BJ (cell line): ENCODE data around the gene SHOC2. TPM values are rescaled to one million over a fixed set of nuclear protein-coding genes. Genes with fewer than 3 reads are reported as not detected.

ENCODE experiments used
- CTCF ChIA-PET: fragments of 350-600 bp; formaldehyde crosslinking; extraction: SDS; loops from one replicate; lab custom pipeline; 2021; ENCODE audit warnings: antibody characterized with exemption, inconsistent platforms; lab: Yijun Ruan, JAX
- POLR2A ChIA-PET: fragments of 300-600 bp; sonication (Branson Sonifier 250); formaldehyde crosslinking; extraction: SDS; loops from one replicate; lab custom pipeline; 2021; ENCODE audit warnings: antibody characterized with exemption; lab: Charles Lee
- DNase-seq: peaks from one replicate; pipeline ENCODE4 v3.0.0-alpha.2; 2011; ENCODE audit warnings: low read depth
- H3K27me3 ChIP-seq: 2 replicates; pipeline ENCODE4 v1.6.0; 2011; ENCODE audit warnings: low read length; ENCODE audit not compliant: control insufficient read depth, insufficient read depth
- H3K36me3 ChIP-seq: 2 replicates; pipeline ENCODE4 v1.5.1; 2011; ENCODE audit warnings: low read length; ENCODE audit not compliant: control insufficient read depth, insufficient read depth
- H3K4me3 ChIP-seq: 2 replicates; pipeline ENCODE4 v1.5.1; 2011; ENCODE audit warnings: low read depth, mild to moderate bottlenecking, control low read depth, low read length
- polyA plus RNA-seq: library from polyadenylated mRNA; depleted of rRNA; stranded (reverse); fragments of >200 nt; gene quantifications from 2 replicates; pipeline ENCODE4 v1.2.3, GENCODE V29; 2011
- TF ChIP-seq, protein P1 (sequence below): IDR thresholded peaks from 2 replicates; pipeline ENCODE4 v1.5.1; 2011; ENCODE audit warnings: low read depth, mild to moderate bottlenecking, control low read depth, inconsistent platforms, low read length, moderate library complexity; ENCODE audit not compliant: insufficient read depth

SHOC2 gene
- polyA plus RNA-seq, 1 experiment: 14.7 TPM

DNA sequence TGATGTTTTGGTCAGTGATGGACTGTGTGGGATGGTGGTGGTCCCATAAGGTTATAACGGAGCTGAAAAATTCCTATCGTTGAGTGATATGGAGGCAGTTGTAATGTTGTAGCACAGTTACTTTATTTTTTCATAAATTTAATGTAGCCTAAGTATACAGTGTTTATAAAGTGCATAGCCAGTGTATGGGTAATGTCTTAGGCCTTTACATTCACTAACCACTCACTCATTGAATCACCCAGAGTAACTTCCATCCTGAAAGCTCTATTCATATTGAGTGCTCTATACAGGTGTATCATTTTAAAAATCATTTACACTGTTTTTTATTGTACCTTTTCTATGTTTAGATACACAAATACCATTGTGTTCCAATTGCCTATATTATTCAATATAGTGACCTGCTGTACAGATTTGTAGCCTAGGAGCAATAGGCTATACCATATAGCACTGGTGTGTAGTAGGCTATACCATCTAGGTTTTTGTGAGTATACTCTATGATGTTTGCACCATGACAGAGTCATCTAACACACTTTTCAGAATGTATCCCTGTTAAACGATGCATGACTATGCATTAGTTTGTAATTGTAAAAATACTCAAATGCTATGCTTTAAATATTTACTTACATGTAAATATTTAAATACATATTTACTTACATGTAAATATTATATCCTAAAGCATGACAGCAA is 26.7 kb upstream of the SHOC2 start:
- POLR2A ChIA-PET: no interaction called here
- Histone ChIP-seq H3K27me3 (no peaks in the 10 kb centered on the region), H3K4me3 (no peak overlapping the region), H3K36me3 (peaks cover 2% of the 10 kb centered on the region; the same call in 1 of the 2 replicates)
- CTCF ChIA-PET: interaction anchor here (0.9 to 5.3 kb wide), 8 partner anchors 10 to 1245 kb away, joined by 3 to 27 read pairs (median 6); no protein-coding TSS in a partner anchor
- TF ChIP-seq, protein P1, sequence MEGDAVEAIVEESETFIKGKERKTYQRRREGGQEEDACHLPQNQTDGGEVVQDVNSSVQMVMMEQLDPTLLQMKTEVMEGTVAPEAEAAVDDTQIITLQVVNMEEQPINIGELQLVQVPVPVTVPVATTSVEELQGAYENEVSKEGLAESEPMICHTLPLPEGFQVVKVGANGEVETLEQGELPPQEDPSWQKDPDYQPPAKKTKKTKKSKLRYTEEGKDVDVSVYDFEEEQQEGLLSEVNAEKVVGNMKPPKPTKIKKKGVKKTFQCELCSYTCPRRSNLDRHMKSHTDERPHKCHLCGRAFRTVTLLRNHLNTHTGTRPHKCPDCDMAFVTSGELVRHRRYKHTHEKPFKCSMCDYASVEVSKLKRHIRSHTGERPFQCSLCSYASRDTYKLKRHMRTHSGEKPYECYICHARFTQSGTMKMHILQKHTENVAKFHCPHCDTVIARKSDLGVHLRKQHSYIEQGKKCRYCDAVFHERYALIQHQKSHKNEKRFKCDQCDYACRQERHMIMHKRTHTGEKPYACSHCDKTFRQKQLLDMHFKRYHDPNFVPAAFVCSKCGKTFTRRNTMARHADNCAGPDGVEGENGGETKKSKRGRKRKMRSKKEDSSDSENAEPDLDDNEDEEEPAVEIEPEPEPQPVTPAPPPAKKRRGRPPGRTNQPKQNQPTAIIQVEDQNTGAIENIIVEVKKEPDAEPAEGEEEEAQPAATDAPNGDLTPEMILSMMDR: no peak
- no peak for DNase-seq

DNA sequence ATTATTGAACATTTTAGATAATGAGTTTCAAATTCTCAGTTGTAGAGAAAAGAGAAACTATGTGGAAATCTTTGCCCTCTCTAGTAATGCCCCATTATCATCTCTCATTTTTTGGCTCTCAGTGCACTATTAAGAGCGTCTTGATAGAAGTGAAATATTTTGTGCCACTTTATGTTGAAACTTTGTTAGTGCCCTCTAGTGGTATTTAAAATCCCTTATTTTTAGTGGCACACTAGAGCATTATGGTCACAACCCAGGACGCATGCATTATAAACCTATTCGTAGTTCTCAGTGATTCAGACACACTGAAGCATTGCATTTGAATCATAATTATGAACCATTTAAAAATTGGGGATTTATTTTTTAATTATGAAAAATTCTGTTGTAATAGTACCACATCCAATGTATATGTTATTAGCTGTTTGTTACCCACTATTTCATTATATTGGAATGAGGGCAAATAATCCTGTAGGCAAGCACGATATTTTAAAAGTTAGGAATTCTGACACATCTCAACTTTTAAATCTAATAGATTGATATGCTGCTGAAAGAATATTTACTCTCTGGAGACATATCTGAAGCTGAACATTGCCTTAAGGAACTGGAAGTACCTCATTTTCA is 25.7 kb upstream of the SHOC2 start:
- TF ChIP-seq, protein P1: peak; percentile 48
- POLR2A ChIA-PET: no interaction called here

GRCh38 chr10:110897184-110897583 is 22.2 kb upstream of the SHOC2 start:
- ChIA-PET CTCF (interaction anchor here (1.1 to 5.3 kb wide), 5 partner anchors 10 to 287 kb away, joined by 3 to 27 read pairs (median 4); no protein-coding TSS in a partner anchor), POLR2A (interaction anchor here (0.5 to 0.8 kb wide), 2 partner anchors 10 to 38 kb away, joined by 3 to 4 read pairs; no protein-coding TSS in a partner anchor)
- TF ChIP-seq, protein P1: no peak
- H3K4me3 ChIP-seq: no peak overlapping the region
- H3K36me3 ChIP-seq: peaks cover 2% of the 10 kb centered on the region; the same call in 1 of the 2 replicates
- no peak for DNase-seq
- H3K27me3 ChIP-seq: no peaks in the 10 kb centered on the region

More for the DNA sequence above, 25.7 kb upstream of the SHOC2 start:
- H3K36me3 ChIP-seq: peaks cover 2% of the 10 kb centered on the region; the same call in 1 of the 2 replicates
- CTCF ChIA-PET: interaction anchor here (0.6 to 5.3 kb wide), 13 partner anchors 9 to 1244 kb away, joined by 3 to 27 read pairs (median 4); no protein-coding TSS in a partner anchor
- H3K27me3 ChIP-seq: no peaks in the 10 kb centered on the region
- DNase-seq: no peak
- H3K4me3 ChIP-seq: no peak overlapping the region

DNA sequence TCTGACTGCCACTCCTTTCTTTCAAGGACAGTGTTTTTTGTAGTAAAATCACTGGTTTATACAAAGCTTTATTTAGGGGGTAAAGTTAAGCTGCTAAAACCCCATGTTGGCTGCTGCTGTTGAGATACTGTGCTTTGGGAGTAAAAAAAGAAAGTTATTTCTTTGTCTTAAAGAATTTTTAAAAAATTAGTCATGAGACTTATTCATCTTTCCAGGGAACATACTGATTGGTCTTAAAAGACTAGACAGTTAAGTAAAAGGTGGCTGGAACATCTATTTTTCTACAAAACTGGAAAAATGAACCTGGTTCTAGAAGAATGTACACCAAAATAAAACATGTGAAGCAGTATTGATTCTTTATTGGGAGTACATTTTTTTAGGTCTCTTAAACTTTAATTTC is 21.0 kb upstream of the SHOC2 start:
- DNase-seq: no peak
- ChIA-PET POLR2A (no interaction called here), CTCF (interaction anchor here (0.7 to 1.2 kb wide), 2 partner anchors 16 to 279 kb away, joined by 3 read pairs; no protein-coding TSS in a partner anchor)
- Histone ChIP-seq H3K36me3 (peaks cover 2% of the 10 kb centered on the region; the same call in 1 of the 2 replicates), H3K27me3 (no peaks in the 10 kb centered on the region), H3K4me3 (no peak overlapping the region)
- TF ChIP-seq, protein P1: no peak

DNA sequence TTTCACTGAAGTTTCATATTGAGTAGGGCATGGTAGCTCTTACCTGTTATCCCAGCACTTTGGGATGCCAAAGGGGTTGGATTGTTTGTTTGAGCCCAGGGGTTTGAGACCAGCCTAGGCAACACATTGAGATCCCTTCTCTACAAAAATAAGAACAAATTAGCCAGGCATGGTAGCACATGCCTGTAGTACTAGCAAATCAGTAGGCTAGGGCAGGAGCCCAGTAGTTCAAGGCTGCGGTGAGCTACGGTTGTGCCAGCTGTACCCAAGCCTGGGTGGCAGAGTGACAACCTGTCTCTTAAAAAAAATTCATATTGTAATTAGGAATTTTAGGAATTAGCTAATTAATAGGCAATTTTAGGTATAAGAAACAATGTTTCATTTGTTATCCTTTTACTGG is 18.4 kb upstream of the SHOC2 start:
- no peak for DNase-seq

More for the DNA sequence above, 18.4 kb upstream of the SHOC2 start:
- Histone ChIP-seq H3K4me3 (no peak overlapping the region), H3K27me3 (no peaks in the 10 kb centered on the region), H3K36me3 (peaks cover 2% of the 10 kb centered on the region; the same call in 1 of the 2 replicates)
- POLR2A ChIA-PET: no interaction called here
- CTCF ChIA-PET: interaction anchor here (1.0 to 1.3 kb wide), 3 partner anchors 39 to 154 kb away, joined by 3 read pairs; no protein-coding TSS in a partner anchor
- TF ChIP-seq, protein P1: no peak
